BLaER1 treated with 17β-estradiol and CSF1 and Interleukin-3, amounts not matched to agents 10 nM and 100 nM (cell line): Measurements from ENCODE around the gene KRT8.
"Not testable (repeated sequence)": the region's sequence is repeated elsewhere in the genome, so short reads cannot be mapped to it uniquely, and the experiment has no call there.

Experiments
- H3K27ac ChIP-seq, 11 experiments: shearing (Covaris generic); formaldehyde crosslinking; 2 replicates each; pipeline ENCODE4 v1.8.1; 2022
- H3K27me3 ChIP-seq, 11 experiments: shearing (Covaris generic); formaldehyde crosslinking; 2 replicates each; pipeline ENCODE4 v1.8.1; 2022
- H3K36me3 ChIP-seq, 11 experiments: shearing (Covaris generic); formaldehyde crosslinking; 2 replicates each; pipeline ENCODE4 v1.8.1; 2022
- H3K4me1 ChIP-seq, 10 experiments: shearing (Covaris generic); formaldehyde crosslinking; 2 replicates each; pipeline ENCODE4 v1.8.1; 2022
- H3K4me2 ChIP-seq, 11 experiments: shearing (Covaris generic); formaldehyde crosslinking; 2 replicates each; pipeline ENCODE4 v1.8.1; 2022
- H3K4me3 ChIP-seq, 10 experiments: shearing (Covaris generic); formaldehyde crosslinking; 2 replicates each; pipeline ENCODE4 v1.8.1; 2022
- H3K9ac ChIP-seq, 11 experiments: shearing (Covaris generic); formaldehyde crosslinking; 2 replicates each; pipeline ENCODE4 v1.8.1; 2022
- H3K9me3 ChIP-seq, 11 experiments: shearing (Covaris generic); formaldehyde crosslinking; replicated peaks in 1 of 11; 2 replicates each; pipeline ENCODE4 v1.8.1; 2022
- H4K20me1 ChIP-seq, 11 experiments: shearing (Covaris generic); formaldehyde crosslinking; 2 replicates each; pipeline ENCODE4 v1.8.1; 2022
- Cebpa-rat ChIP-seq, 11 experiments: shearing (Covaris generic); IDR thresholded peaks; 2 replicates each; pipeline ENCODE4 v1.8.1; 2022

Gene KRT8

DNA sequence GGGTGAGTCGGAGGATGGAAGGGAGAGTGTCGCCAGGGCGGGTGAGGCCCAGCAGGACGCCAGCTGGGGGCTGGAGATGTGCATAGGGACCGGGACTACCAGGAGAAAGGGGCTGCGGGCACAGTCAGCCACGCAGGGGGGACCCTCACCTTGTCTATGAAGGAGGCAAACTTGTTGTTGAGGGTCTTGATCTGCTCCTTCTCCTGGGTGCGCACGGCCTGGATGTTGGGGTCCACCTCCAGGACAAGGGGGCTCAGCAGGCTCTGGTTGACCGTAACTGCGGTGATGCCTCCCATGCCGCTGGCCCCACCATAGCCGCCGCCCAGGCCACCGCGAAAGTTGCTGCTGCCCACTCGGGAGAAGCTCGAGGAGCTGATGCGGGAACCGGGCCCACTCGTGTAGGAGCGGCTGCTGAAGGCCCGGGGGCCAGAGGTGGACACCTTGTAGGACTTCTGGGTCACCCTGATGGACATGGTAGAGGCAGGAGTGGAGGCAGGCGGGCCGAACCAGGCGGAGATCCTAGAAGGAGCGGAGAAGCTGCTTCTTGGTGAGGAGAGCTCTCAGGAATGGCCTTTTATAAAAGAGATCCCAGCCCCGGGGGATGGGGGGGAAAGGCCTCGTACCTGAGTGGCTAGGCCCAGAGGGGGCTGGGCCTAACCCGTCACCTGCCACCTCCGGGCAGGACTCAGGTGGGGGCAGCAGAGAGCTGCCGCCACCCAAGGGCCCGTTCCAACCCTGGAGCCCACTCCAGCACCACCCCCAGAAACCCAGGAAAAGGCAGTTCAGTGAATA is at the start of gene KRT8:
Gene KRT8 (minus strand): TSS at position 568 of the 792 bp plus-strand sequence. CDS start 95 bp downstream, at position 473.
- not testable (repeated sequence) for H3K9ac ChIP-seq, H3K27ac ChIP-seq, H4K20me1 ChIP-seq, H3K4me3 ChIP-seq, H3K27me3 ChIP-seq, H3K36me3 ChIP-seq, H3K9me3 ChIP-seq
- Histone ChIP-seq H3K4me2 (peak within 1 kb of the TSS in 4 of 11 experiments; percentile 13 to 86 (median 16); a peak in 6 of 22 replicates), H3K4me1 (peaks cover 6 to 26% (median 20%) of the 10 kb centered on the region in 10 experiments; a peak in 19 of 20 replicates)

DNA sequence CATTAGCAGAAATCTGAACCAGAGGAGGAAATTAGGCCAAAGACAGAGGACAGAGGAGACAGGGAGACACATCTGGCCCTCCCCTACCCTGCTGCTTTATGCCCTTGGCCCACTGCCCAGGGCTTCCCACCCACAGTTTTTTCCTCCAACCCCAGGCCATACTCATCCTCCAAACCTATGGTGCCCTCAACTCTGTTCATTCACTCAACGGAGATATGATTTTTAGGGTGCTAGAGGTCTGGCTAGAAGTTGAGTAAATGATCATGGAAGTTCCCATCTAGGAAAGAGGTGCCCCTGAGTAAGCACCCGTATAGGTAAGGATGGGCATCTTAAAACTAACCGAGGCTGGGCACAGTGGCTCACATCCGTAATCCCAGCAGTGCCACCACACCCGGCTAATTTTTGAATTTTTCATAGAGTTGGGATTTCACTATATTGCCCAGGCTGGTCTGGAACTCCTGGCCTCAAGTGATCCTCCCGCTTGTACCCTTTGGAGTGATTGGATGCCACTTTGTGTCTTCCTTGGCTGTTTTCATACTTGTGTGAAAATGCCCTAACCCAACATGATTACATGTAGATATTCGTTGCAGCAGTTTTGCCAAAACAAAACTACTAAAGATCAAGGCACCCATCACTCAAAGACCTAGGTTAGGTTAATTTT is 48.4 kb upstream of the KRT8 start:
- H3K9ac ChIP-seq = no peak overlapping the region
- H3K4me3 ChIP-seq = no peak overlapping the region
- H3K4me1 ChIP-seq = peaks cover 0 to 5% (median 0%) of the 10 kb centered on the region in 10 experiments; a peak in 1 of 20 replicates
- no peaks in the 10 kb centered on the region for H3K9me3 ChIP-seq
- no peaks in the 10 kb centered on the region for H4K20me1 ChIP-seq
- no peak for TF ChIP-seq Cebpa-rat (IDR thresholded peaks at IDR 0.05)
- H3K36me3 ChIP-seq = no peaks in the 10 kb centered on the region
- no peak overlapping the region for H3K4me2 ChIP-seq
- no peak overlapping the region for H3K27ac ChIP-seq
- peaks cover 15 to 24% (median 18%) of the 10 kb centered on the region in 11 experiments for H3K27me3 ChIP-seq

DNA sequence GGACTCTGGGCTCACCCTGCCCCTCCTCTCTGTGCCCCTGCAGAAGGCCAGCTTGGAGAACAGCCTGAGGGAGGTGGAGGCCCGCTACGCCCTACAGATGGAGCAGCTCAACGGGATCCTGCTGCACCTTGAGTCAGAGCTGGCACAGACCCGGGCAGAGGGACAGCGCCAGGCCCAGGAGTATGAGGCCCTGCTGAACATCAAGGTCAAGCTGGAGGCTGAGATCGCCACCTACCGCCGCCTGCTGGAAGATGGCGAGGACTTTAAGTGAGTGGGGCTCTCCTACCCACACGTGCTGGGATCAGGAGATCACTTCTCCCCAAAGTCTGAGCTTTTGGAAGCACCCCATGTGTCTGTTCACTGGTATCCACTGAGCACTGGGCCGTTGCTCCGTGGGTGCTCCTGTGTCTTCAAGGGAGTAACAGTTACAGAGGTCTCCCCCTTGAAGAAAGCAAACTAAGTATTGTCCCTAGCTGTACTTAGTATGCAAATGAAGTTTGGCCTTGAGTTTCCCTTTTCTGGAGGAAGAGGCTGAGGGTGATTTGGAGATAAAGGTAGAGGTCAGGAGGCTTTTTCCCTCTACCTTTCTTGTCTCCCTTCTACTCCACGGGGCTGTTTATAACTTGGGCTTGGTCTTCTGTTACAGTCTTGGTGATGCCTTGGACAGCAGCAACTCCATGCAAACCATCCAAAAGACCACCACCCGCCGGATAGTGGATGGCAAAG is 47.4 kb upstream of the KRT8 start:
- Histone ChIP-seq H3K9me3 (no peaks in the 10 kb centered on the region), H3K4me2 (no peak overlapping the region), H3K36me3 (no peaks in the 10 kb centered on the region), H3K4me1 (peaks cover 0 to 4% (median 0%) of the 10 kb centered on the region in 10 experiments; a peak in 1 of 20 replicates), H3K27ac (no peak overlapping the region), H4K20me1 (no peaks in the 10 kb centered on the region), H3K9ac (no peak overlapping the region), H3K27me3 (peaks cover 15 to 25% (median 21%) of the 10 kb centered on the region in 11 experiments), H3K4me3 (no peak overlapping the region)
- no peak for TF ChIP-seq Cebpa-rat (IDR thresholded peaks at IDR 0.05)

DNA sequence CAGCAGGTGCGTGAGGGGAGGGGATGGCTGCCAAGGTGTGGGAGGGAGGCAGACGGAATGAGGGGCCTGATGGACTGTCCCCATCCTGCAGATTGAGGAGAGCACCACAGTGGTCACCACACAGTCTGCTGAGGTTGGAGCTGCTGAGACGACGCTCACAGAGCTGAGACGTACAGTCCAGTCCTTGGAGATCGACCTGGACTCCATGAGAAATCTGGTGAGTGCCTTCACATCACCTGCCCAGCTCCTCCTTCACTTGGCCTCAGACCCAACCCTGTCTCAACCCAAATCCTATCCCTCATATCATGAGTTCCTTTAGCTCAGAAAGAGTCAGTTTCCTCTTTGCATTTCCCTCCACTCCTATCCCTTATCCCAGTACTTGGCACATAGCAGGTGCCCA is 46.8 kb upstream of the KRT8 start:
- no peak overlapping the region for H3K4me3 ChIP-seq
- H3K9me3 ChIP-seq = no peaks in the 10 kb centered on the region
- no peaks in the 10 kb centered on the region for H3K36me3 ChIP-seq
- H3K27me3 ChIP-seq = peaks cover 15 to 25% (median 21%) of the 10 kb centered on the region in 11 experiments
- H4K20me1 ChIP-seq = no peaks in the 10 kb centered on the region; a peak in 1 of 22 replicates
- H3K9ac ChIP-seq = no peak overlapping the region
- H3K27ac ChIP-seq = no peak overlapping the region
- no peak for TF ChIP-seq Cebpa-rat (IDR thresholded peaks at IDR 0.05)
- no peak overlapping the region for H3K4me2 ChIP-seq
- no peaks in the 10 kb centered on the region for H3K4me1 ChIP-seq

DNA sequence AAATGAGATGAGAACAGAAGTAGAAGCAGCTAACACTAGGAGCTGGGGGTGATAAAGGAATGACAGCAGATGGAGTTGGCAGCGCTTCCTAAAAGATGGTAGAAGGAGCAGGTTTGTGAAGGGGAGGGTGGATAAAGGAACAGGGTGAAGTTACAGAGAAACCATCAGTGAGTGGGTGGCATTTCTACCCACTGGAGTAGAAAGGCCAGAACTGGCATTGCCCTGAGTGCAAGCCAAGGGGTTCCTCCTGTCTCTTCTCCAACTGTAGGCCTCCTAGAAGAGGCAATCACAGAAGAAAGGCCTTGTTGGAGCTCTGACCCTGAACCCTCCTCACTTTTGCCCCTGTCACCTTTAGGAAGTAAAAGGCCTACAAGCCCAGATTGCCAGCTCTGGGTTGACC is 46.2 kb upstream of the KRT8 start:
- Histone ChIP-seq H3K4me1 (no peaks in the 10 kb centered on the region), H3K36me3 (no peaks in the 10 kb centered on the region), H3K9me3 (no peaks in the 10 kb centered on the region), H4K20me1 (no peaks in the 10 kb centered on the region; a peak in 1 of 22 replicates), H3K27ac (no peak overlapping the region), H3K4me3 (no peak overlapping the region), H3K4me2 (no peak overlapping the region), H3K27me3 (peaks cover 15 to 25% (median 21%) of the 10 kb centered on the region in 11 experiments), H3K9ac (no peak overlapping the region)
- TF ChIP-seq Cebpa-rat (IDR thresholded peaks at IDR 0.05) = no peak

DNA sequence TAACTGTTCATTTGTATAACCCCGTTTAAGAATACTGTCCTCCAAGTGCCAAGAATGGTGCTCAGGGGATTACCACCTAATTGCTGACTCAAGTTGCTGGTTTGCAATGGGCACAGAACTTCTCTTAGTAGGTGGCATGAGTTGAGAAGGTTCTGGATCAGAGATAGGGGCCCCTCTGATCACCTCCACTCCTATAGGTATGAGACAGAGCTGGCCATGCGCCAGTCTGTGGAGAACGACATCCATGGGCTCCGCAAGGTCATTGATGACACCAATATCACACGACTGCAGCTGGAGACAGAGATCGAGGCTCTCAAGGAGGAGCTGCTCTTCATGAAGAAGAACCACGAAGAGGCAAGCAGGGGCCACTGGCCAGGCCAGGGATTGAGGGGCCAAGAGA is 45.7 kb upstream of the KRT8 start:
- H3K36me3 ChIP-seq = no peaks in the 10 kb centered on the region
- H3K9me3 ChIP-seq = no peaks in the 10 kb centered on the region
- no peak overlapping the region for H3K9ac ChIP-seq
- TF ChIP-seq Cebpa-rat (IDR thresholded peaks at IDR 0.05) = no peak
- H3K27me3 ChIP-seq = peaks cover 15 to 25% (median 21%) of the 10 kb centered on the region in 11 experiments
- H3K4me3 ChIP-seq = no peak overlapping the region
- H4K20me1 ChIP-seq = no peaks in the 10 kb centered on the region; a peak in 1 of 22 replicates
- H3K4me2 ChIP-seq = no peak overlapping the region
- H3K4me1 ChIP-seq = no peaks in the 10 kb centered on the region
- H3K27ac ChIP-seq = no peak overlapping the region

DNA sequence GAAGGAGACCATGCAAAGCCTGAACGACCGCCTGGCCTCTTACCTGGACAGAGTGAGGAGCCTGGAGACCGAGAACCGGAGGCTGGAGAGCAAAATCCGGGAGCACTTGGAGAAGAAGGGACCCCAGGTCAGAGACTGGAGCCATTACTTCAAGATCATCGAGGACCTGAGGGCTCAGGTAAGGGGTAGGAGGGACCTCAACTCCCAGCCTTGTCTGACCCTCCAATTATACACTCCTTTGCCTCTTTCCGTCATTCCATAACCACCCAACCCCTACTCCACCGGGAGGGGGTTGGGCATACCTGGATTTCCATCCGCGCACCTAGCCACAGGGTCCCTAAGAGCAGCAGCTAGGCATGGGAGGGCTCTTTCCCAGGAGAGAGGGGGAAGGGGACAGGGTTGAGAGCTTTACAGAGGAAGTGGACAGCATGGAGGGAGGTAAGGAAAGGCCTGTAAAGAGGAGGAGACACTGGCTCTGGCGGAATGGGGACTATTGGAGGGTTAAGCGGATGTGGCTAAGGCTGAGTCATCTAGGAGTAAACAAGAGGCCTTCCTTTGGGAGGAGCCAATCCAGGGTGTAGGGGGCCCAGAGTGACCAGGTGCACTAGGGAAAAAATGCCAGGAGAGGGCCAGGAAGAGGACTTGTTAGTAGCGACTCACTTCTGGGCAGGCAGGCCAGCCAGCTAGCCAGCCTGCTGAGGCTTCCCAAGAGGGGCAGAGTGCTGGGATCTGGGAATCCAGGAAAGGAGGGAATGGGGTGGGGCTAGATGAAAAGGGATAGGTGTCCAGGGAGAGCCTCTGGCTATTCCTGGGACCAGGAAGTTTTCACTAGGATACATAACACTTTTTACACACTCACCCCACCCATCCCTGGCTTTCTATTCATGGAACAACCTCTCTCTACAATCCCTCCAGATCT is 44.8 kb upstream of the KRT8 start:
- H3K36me3 ChIP-seq = no peaks in the 10 kb centered on the region
- no peak overlapping the region for H3K27ac ChIP-seq
- H3K9me3 ChIP-seq = no peaks in the 10 kb centered on the region
- no peak overlapping the region for H3K9ac ChIP-seq
- peak overlapping the region in 3 of 11 experiments; percentile 9 to 47 (median 19); a peak in 4 of 22 replicates for H3K4me2 ChIP-seq
- no peaks in the 10 kb centered on the region for H3K4me1 ChIP-seq
- H4K20me1 ChIP-seq = no peaks in the 10 kb centered on the region; a peak in 1 of 22 replicates
- no peak for TF ChIP-seq Cebpa-rat (IDR thresholded peaks at IDR 0.05)
- H3K4me3 ChIP-seq = no peak overlapping the region
- peaks cover 15 to 25% (median 21%) of the 10 kb centered on the region in 11 experiments for H3K27me3 ChIP-seq

DNA sequence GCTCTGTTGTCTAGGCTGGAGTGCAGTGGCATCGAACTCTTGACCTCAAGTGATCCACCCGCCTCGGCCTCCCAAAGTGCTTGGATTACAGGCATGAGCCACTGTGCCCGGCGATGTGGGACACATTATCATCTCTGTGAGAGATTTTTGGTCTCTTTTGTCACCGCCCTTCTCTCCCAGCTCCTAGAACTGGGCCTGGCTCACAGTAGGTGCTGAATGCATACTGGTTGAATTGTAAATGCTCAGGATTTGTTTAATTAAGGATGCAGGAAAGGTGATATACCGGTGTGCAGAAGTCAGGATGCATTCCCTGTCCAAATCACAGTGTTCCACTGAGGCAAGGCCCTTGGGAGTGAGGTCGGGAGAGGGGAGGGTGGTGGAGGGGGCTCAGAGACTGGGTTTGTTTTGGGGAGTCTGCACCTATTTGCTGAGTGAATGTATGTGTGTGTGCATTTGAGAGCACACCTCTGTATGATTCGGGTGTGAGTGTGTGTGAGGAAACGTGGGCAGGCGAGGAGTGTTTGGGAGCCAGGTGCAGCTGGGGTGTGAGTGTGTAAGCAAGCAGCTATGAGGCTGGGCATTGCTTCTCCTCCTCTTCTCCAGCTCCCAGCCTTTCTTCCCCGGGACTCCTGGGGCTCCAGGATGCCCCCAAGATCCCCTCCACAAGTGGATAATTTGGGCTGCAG is 43.0 kb upstream of the KRT8 start:
- Histone ChIP-seq H3K36me3 (no peaks in the 10 kb centered on the region), H3K27me3 (peaks cover 15 to 25% (median 21%) of the 10 kb centered on the region in 11 experiments), H3K9me3 (no peaks in the 10 kb centered on the region), H3K4me2 (no peak overlapping the region), H4K20me1 (no peaks in the 10 kb centered on the region; a peak in 1 of 22 replicates), H3K9ac (no peak overlapping the region), H3K27ac (no peak overlapping the region), H3K4me1 (no peaks in the 10 kb centered on the region), H3K4me3 (no peak overlapping the region)
- TF ChIP-seq Cebpa-rat (IDR thresholded peaks at IDR 0.05) = no peak
